PC-3 (cell line): ENCODE results near the gene ATP5F1E. TPM values are rescaled to one million over a fixed set of nuclear protein-coding genes. Genes with fewer than 3 reads are reported as not detected.
A peak's percentile ranks its signal among the peaks of the same experiment; 100 is the strongest.

Source experiments
- ATAC-seq: fragments of 200-7000 bp; cut with Tn5 transposase; 2 replicates; pipeline ENCODE4 v1.9.1; 2020; ENCODE audit warnings: mild to moderate bottlenecking, moderate library complexity
- Bru-seq: library from RNA; stranded (reverse); fragments of 400-500 nt; gene quantifications from one replicate; lab custom pipeline; 2021; lab: Mats Ljungman, UMichigan
- BruChase-seq, 2 experiments: library from RNA; stranded (reverse); fragments of 400-500 nt; gene quantifications; one replicate each; lab custom pipeline; 2021; lab: Mats Ljungman, UMichigan
- BruUV-seq: library from RNA; stranded (reverse); fragments of 400-500 nt; replicated peaks from 2 replicates; lab custom pipeline; 2021; lab: Mats Ljungman, UMichigan
- CTCF ChIA-PET: fragments of 300-600 bp; sonication (Branson Sonifier 250); formaldehyde crosslinking; loops from one replicate; lab custom pipeline; 2022; ENCODE audit warnings: antibody characterized with exemption; lab: Charles Lee
- POLR2A ChIA-PET: fragments of 300-600 bp; sonication (Branson Sonifier 250); formaldehyde crosslinking; loops from one replicate; lab custom pipeline; 2022; ENCODE audit warnings: antibody characterized with exemption; ENCODE audit not compliant: unreplicated experiment; lab: Charles Lee
- DNase-seq: peaks from one replicate; pipeline ENCODE4 v3.0.0-alpha.2; 2015
- H2AFZ ChIP-seq: fragments of 300-600 bp; sonication (generic); 2 replicates; pipeline ENCODE4 v1.6.0; 2016; ENCODE audit warnings: antibody characterized with exemption, low read length
- H3F3A ChIP-seq: fragments of 300-600 bp; sonication (generic); one replicate; pipeline ENCODE4 v1.6.0; 2017; ENCODE audit warnings: antibody characterized with exemption, low read length, control low read depth, mild to moderate bottlenecking; ENCODE audit not compliant: unreplicated experiment
- H3K27ac ChIP-seq: fragments of 300-600 bp; sonication (generic); 2 replicates; pipeline ENCODE4 v1.5.1; 2016; ENCODE audit warnings: mild to moderate bottlenecking, low read length
- H3K27me3 ChIP-seq: fragments of 300-600 bp; sonication (generic); 2 replicates; pipeline ENCODE4 v1.6.1; 2016; ENCODE audit warnings: low read length, mixed read lengths
- H3K36me3 ChIP-seq: fragments of 300-600 bp; sonication (generic); 2 replicates; pipeline ENCODE4 v1.6.1; 2016; ENCODE audit warnings: low read depth, mixed run types, low read length, mixed read lengths
- H3K4me1 ChIP-seq: fragments of 300-600 bp; sonication (generic); 2 replicates; pipeline ENCODE4 v1.5.1; 2016; ENCODE audit warnings: low read length; ENCODE audit not compliant: insufficient read depth
- H3K4me2 ChIP-seq: fragments of 300-600 bp; sonication (generic); 2 replicates; pipeline ENCODE4 v1.6.0; 2016; ENCODE audit warnings: low read length
- H3K4me3 ChIP-seq: fragments of 300-600 bp; sonication (generic); 2 replicates; pipeline ENCODE4 v1.5.1; 2016; ENCODE audit warnings: mild to moderate bottlenecking, low read length, mixed read lengths
- H3K79me2 ChIP-seq: fragments of 300-600 bp; sonication (generic); 2 replicates; pipeline ENCODE4 v1.6.1; 2017; ENCODE audit warnings: low read length, mixed read lengths
- H3K9ac ChIP-seq: fragments of 300-600 bp; sonication (generic); 2 replicates; pipeline ENCODE4 v1.6.0; 2016; ENCODE audit warnings: mild to moderate bottlenecking, low read length
- H3K9me2 ChIP-seq: fragments of 300-600 bp; sonication (generic); replicated peaks from 2 replicates; pipeline ENCODE4 v1.6.1; 2016; ENCODE audit warnings: mixed run types, low read length, mixed read lengths
- H3K9me3 ChIP-seq: fragments of 300-600 bp; sonication (generic); 2 replicates; pipeline ENCODE4 v1.6.1; 2016; ENCODE audit warnings: low read length, mixed read lengths
- H4K20me1 ChIP-seq: fragments of 300-600 bp; sonication (generic); 2 replicates; pipeline ENCODE4 v1.6.1; 2016; ENCODE audit warnings: low read length, mixed read lengths
- CTCF ChIP-seq: fragments of 300-600 bp; sonication (generic); conservative IDR thresholded peaks from 2 replicates; pipeline ENCODE4 v1.5.1; 2017; ENCODE audit warnings: antibody characterized with exemption, low read depth, mild to moderate bottlenecking, low read length
- EZH2 ChIP-seq: fragments of 300-600 bp; sonication (generic); IDR thresholded peaks from one replicate; pipeline ENCODE4 v1.6.1; 2017; ENCODE audit warnings: antibody characterized with exemption, mild to moderate bottlenecking, low read length; ENCODE audit not compliant: unreplicated experiment
- EZH2phosphoT487 ChIP-seq: fragments of 300-600 bp; sonication (generic); IDR thresholded peaks from 2 replicates; pipeline ENCODE4 v1.6.1; 2018; ENCODE audit warnings: mild to moderate bottlenecking, antibody characterized with exemption, low read length, borderline replicate concordance
- intact Hi-C: fragments of 100-400 bp; cut with micrococcal nuclease; formaldehyde crosslinking; loops from 2 replicates; pipeline ENCODE4 v1.9.0; 2023
- long read RNA-seq: library from polyadenylated mRNA; unstranded; transcript quantifications from one replicate; pipeline ENCODE4 v2.0.0, GENCODE V29; 2021; ENCODE audit not compliant: unreplicated experiment
- total RNA-seq: library from RNA; depleted of rRNA; stranded (reverse); fragments of >200 nt; gene quantifications from 2 replicates; pipeline ENCODE4 v1.2.3, GENCODE V29; 2014; rRNA removed

Gene ATP5F1E
- total RNA-seq: 47.1 and 58.5 TPM in 2 replicates
- percentile 96 among the genes with signal in this experiment for Bru-seq, nascent RNA
- BruChase-seq, experiment 1, labeled RNA remaining after a 6-hour chase: percentile 83 among the genes with signal in this experiment
- BruChase-seq, experiment 2, labeled RNA remaining after a 2-hour chase: percentile 83 among the genes with signal in this experiment
- long read RNA-seq, transcript ATP5F1E-201 (3 exons, 3,665 nt): major isoform, 383 of 402 reads
- long read RNA-seq, partial matches to known transcripts: 12 of 402 reads
- long read RNA-seq, other reads (novel, unspliced or antisense): 5 of 402 reads

DNA sequence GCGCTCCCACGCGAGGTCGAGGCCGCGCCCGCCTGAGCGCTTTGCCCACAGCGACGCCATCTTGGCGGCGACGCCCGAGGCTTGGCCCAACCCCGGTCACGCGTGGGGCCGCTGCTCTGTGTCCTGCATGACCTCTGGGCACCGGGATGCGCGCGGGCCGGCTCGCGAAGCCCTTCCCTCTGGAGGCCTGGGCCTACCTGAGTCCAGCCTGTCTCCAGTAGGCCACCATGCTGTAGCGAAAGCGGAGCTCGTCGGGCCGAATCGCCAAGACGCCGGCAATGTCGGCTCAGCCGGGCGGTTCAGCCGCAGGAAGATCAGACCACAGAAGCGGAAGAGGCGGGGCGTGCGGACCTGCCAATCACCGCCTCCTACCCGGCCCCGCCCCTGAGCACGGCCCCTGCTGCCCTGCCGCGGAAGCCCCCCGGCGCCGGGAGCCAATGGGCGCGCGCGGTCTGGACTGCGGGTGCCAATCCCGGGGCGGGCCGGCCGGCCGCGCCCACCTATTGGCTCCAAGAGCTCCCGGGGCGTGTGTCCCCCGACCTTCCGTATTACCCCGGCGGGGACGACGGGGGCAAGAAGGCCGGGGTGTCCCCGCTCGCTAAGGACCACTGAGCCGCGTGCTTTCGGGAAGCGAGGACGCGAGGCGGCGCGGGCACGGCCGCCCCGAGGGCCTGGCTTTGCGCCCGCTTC lies at the start of gene ATP5F1E:
Gene ATP5F1E (minus strand): TSS at position 313 of the 690 bp plus-strand sequence. CDS start 84 bp downstream, at position 229.
- intact Hi-C loops: loop anchor here (1.0 to 5.0 kb wide), 3 partner anchors 10 to 140 kb away; partner anchors contain the start of gene PRELID3B
- Histone ChIP-seq H3K27ac (peak within 1 kb of the TSS; percentile 68), H3K9me2 (no peaks in the 10 kb centered on the region), H2AFZ (peak within 1 kb of the TSS; percentile 78), H3K4me3 (peak within 1 kb of the TSS; percentile 77), H3K9me3 (no peaks in the 10 kb centered on the region), H3K9ac (peak within 1 kb of the TSS; percentile 95), H3K79me2 (peaks cover 82% of the 10 kb centered on the region), H3F3A (no peaks in the 10 kb centered on the region), H3K4me1 (peaks cover 54% of the 10 kb centered on the region), H4K20me1 (peaks cover 39% of the 10 kb centered on the region), H3K4me2 (peak within 1 kb of the TSS; percentile 86), H3K27me3 (no peaks in the 10 kb centered on the region), H3K36me3 (peaks cover 65% of the 10 kb centered on the region)
- CTCF ChIA-PET: interaction anchor here (0.6 to 0.9 kb wide), 4 partner anchors 15 to 189 kb away, joined by 3 to 11 read pairs (median 4); no protein-coding TSS in a partner anchor
- DNase-seq: peak; percentile 98
- POLR2A ChIA-PET: interaction anchor here (0.6 to 1.0 kb wide), 6 partner anchors 10 to 1339 kb away, joined by 3 to 16 read pairs (median 4); partner anchors contain the start of gene PRELID3B
- no peak for TF ChIP-seq EZH2phosphoT487
- no peak for TF ChIP-seq EZH2
- TF ChIP-seq CTCF: no peak
- ATAC-seq: peak; percentile 91
- no TSS peak for BruUV-seq

DNA sequence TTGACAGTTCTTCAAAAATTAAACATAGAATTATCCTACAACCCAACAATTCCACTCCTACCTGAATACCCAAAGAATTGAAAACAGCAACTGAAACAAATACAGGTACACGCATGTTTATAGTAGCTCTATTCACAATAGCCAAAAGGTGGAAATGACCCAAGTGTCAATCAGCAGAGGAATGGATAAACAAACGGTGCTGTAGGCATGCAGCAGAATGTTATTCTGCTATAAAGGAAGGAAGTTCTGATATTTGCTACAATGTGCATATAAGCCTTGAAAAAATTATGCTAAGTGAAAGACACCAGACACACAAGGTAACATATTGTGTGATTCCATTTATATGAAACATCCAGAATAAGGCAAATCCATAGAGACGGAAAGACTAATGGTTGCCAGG lies 48.9 kb upstream of the ATP5F1E start:
- Histone ChIP-seq H3K9me3 (no peaks in the 10 kb centered on the region), H4K20me1 (no peaks in the 10 kb centered on the region), H3K27ac (no peak overlapping the region), H3K4me3 (no peak overlapping the region), H3F3A (no peaks in the 10 kb centered on the region), H3K4me1 (peaks cover 11% of the 10 kb centered on the region), H3K9me2 (no peaks in the 10 kb centered on the region), H3K27me3 (peaks cover 28% of the 10 kb centered on the region), H3K79me2 (no peaks in the 10 kb centered on the region), H3K9ac (no peak overlapping the region), H3K4me2 (no peak overlapping the region), H3K36me3 (no peaks in the 10 kb centered on the region), H2AFZ (no peak overlapping the region)
- ChIA-PET POLR2A (no interaction called here), CTCF (no interaction called here)
- TF ChIP-seq CTCF: no peak
- no peak for TF ChIP-seq EZH2phosphoT487
- TF ChIP-seq EZH2: no peak
- DNase-seq: no peak
- ATAC-seq: no peak
- intact Hi-C loops: no loop called here
- BruUV-seq: no TSS peak
